CD4-positive, alpha-beta T cell treated with Interleukin-4 for 1 hour (primary cell): ENCODE measurements around the gene DQX1.

Experiments
- DNase-seq, 2 donors: peaks; one replicate each; pipeline ENCODE4 v3.0.0-alpha.2; 2020 to 2022

DQX1 gene

DNA sequence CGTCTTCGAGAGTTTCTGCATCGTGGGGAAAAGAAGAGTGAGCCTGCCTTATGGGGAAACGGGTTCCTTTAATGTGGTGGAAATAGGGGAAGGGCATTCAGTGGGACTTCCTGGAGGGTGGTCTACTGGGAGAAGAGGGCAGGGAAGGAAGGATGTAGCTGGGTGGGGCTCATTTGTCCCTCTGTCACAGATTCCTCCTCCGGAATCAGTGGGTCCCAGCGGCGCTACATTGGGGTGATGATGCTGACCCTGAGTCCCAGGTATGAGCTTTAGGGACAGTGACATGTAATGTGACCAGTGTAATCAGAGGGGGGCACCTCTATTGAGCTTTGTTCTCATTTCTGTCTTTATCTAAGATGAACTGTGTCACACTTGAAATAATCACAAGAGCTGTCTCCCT is 5.6 kb upstream of the DQX1 start:
- DNase-seq = no peak

DNA sequence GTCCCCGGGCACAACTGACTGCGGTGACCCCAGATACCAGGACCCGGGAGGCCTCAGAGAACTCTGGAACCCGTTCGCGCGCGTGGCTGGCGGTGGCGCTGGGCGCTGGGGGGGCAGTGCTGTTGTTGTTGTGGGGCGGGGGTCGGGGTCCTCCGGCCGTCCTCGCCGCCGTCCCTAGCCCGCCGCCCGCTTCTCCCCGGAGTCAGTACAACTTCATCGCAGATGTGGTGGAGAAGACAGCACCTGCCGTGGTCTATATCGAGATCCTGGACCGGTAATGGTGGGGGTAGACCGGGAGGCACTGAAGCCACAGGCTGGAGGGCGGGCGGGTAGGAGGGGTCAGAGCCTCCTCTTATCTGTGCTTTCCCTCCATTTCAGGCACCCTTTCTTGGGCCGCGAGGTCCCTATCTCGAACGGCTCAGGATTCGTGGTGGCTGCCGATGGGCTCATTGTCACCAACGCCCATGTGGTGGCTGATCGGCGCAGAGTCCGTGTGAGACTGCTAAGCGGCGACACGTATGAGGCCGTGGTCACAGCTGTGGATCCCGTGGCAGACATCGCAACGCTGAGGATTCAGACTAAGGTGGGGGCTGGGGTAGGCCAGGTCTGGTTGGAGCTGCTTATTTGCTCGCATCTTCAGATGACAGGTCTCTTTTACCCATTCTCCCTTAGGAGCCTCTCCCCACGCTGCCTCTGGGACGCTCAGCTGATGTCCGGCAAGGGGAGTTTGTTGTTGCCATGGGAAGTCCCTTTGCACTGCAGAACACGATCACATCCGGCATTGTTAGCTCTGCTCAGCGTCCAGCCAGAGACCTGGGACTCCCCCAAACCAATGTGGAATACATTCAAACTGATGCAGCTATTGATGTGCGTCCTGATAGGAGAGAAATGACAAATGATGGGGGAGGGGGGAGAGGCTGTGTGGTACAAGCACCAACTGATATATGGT is 4.5 kb upstream of the DQX1 start:
- DNase-seq = peak; percentile 68 to 70

GRCh38 chr2:74529357-74530238 is 3.6 kb upstream of the DQX1 start, which contains the start of the genes AUP1 and HTRA2:
TSS of gene AUP1 (minus strand) at chr2:74529706. CDS start at chr2:74529629, 77 bp downstream.
TSS of gene HTRA2 (plus strand) at chr2:74529933. CDS start at chr2:74530007, 74 bp downstream.
- peak; percentile 90 to 95 for DNase-seq

- DNase-seq = no peak
Observed at GRCh38 chr2:74528600-74529356, 2.7 kb upstream of the DQX1 start.

GRCh38 chr2:74527741-74528140 is 1.7 kb upstream of the DQX1 start:
- no peak for DNase-seq

GRCh38 chr2:74526649-74527230 is 709 bp upstream of the DQX1 start:
- DNase-seq = no peak

GRCh38 chr2:74524955-74525716 is 895 bp downstream of the DQX1 start:
- DNase-seq = no peak

- no peak for DNase-seq
Observed at GRCh38 chr2:74524005-74524404, 2.0 kb downstream of the DQX1 start.

DNA sequence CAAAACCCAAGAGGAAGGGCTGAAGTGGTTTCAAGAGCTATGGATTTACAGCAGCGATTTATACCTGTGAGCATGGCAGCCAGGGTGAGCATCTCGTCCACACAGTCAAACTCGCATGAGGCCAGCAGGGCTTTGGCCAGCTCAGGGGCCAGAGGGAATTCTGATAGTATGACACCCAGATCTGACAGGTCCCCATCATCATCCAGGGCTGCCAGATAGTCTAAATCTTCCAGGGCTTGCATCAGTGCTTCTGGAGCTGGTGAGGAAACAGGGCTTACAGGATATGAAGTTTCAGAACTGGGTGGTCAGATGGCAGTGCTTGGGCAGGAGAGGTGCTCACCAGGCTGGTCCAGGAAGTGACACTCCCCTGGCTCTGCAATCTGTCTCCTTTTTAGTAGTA is 3.5 kb downstream of the DQX1 start:
- no peak for DNase-seq

- DNase-seq = no peak
Observed at GRCh38 chr2:74516650-74517049, 9.4 kb downstream of the DQX1 start.

- DNase-seq = peak; percentile 80
Observed at GRCh38 chr2:74515981-74516633, 9.9 kb downstream of the DQX1 start.

- no peak for DNase-seq
Observed at GRCh38 chr2:74515271-74515980, 10.6 kb downstream of the DQX1 start.

DNA sequence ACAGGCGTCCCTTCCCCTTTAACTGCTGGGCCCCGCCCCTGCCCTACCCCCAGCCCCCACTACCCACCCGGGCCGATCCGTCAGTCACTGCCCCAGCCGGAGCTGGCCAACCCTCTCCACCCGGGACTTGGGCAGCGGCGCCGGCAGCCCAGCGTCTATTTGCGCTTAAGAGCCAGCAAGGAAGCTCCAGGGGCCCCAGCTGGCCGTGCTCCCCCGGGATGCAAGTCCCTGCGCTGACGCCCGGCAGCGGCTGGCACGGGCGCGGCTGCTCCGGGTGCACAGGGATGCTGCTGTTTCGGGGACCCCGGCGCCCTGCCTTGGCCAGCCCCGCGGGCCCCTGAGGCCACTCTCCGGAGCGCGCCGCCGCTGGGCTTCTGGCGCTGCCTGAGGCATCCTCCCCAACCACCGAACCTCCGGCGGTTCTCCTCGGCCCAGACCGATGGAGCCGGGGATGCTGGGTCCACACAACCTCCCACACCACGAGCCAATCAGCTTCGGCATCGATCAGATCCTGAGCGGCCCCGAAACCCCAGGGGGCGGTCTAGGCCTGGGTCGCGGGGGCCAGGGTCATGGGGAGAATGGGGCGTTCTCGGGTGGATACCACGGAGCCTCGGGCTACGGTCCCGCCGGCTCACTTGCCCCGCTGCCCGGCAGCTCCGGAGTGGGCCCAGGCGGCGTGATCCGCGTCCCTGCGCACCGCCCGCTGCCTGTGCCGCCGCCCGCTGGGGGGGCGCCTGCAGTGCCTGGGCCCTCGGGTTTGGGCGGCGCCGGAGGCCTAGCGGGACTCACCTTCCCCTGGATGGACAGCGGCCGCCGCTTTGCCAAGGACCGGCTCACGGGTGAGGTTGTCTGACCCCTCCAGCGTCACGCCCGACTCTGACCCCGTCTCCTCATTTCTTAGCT is 11.4 kb downstream of the DQX1 start, which contains the start of gene TLX2:
Gene TLX2, plus strand, starts transcription at position 83 of the 903 bp plus-strand sequence. Its CDS starts 357 bp downstream, at position 440.
- no peak for DNase-seq

GRCh38 chr2:74513605-74514367 is 12.2 kb downstream of the DQX1 start:
- DNase-seq = peak in 1 of 2 donors; percentile 34

DNA sequence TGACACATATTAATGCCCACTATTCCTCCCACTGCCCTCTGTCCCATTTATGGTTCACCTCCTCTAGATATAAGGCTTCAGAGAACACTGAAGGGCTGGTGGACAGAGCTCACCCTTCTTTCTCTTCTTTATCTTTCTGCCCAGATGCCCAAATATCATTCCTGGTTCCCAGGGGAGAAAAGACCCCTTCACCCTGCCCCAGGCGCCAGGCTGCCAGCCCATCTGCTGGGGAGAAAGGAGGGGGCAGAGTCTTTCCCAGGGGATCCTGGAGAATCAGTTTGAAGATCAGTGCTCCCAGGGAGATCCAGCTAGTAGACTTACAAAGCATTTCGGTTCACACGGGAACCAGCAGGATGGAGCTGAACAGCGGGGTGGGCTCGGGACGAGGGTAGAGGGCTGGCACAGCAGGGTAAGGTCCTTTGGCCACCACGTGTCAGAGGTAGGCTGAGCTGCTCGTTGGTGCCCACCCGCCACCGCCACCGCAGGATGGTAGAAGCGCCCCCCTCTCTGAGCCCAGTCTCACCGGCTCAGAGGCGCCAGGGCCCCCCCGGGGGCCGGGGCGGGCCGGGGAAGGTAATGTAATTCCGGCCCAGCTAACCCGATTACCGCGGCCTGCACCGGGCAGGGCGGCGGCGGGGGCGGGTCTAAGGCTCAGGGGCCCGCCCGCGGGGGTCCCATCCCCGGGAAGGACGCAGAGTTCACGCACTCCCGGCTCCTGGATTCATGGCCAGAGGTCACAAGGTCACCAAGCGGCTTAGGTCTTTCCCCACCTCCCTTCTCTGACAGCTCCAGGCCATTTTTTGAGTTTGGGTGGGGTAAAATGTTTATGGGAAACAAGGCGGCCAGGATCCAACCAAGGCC is 13.1 kb downstream of the DQX1 start:
- DNase-seq = no peak

DNA sequence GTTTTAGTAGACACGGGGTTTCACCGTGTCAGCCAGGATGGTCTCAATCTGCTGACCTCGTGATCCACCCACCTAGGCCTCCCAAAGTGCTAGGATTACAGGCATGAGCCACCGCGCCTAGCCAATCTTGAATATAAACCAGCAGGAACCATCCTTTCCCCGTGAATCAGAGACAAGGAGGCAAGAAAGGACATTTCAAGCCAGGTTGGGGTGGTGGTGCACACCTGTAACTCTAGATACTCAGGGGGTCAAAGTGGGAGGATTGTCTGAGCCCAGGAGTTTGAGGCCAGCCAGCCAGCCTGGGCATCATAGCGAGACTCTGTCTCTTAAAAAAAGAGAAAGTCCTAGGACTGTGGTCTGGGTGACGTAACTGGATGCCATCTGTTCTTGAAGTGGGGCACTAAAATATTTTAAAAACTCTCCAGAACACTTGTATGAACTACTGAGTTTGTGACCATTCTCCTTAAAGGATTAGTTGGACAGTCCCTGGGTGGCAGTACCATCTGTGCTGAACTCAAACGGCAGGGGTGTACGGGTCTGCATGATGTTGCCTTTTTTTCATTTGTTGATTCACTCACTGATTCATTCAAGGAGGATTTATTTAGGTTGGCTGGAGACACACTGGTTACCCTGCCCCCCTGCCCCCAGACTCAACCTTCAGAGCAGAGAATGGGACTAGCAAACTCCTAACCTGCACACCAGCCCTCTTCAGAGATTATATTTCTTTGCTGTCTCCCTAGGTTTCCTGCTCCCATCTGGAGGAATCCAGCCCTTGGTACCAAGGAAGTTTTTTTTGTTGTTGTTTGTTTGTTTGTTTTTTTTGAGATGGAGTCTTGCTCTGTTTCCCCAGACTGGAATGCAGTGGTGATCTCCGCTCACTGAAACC is 14.7 kb downstream of the DQX1 start:
- no peak for DNase-seq
